ENCODE measurements around the gene SIGLEC14.

The SIGLEC14 gene

DNA sequence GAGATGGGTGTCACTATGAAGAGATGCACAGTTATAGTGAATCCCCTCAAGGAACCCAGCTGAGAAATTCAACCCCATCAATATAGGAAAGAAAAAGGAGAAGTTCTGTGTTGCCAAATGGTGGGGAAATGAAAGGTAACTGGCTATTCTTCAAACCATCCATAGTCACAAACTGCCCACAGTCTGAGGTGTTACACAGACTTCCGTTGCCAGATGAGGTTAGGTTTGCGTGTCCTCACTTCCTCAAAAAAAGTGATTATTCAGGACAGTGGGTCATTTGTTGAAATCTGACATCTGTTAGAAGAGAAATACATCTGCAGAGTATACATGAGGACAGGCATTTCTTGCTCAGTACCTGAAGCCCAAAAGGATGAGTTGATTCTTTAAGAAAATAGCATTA lies 25.4 kb downstream of the SIGLEC14 start:
- no peak for DNase-seq (ENCODE audit: low read depth)

DNA sequence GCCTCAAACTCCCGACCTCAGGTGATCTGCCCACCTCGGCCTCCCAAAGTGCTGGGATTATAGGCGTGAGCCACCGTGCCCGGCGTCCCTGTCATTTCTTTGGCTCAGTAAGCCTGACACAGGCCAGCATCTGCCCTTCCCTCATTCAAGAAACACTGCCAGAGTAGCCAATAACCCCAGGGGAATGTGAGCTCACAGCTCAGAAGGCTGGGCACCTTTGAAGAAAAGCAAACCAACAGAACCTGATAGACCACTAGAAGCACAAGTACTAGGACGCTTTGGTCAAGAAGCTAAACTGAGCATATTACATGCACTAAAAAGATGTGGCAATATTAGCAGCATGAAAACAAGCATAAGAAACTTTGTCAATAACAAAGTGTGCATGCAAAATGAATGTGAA lies 30.6 kb downstream of the SIGLEC14 start:
- DNase-seq (ENCODE audit: low read depth): no peak

- no peak for DNase-seq (ENCODE audit: low read depth)
Observed at GRCh38 chr19:51614789-51615188, 31.8 kb downstream of the SIGLEC14 start.

GRCh38 chr19:51610576-51610975 lies 36.0 kb downstream of the SIGLEC14 start:
- DNase-seq (ENCODE audit: low read depth): no peak

DNA sequence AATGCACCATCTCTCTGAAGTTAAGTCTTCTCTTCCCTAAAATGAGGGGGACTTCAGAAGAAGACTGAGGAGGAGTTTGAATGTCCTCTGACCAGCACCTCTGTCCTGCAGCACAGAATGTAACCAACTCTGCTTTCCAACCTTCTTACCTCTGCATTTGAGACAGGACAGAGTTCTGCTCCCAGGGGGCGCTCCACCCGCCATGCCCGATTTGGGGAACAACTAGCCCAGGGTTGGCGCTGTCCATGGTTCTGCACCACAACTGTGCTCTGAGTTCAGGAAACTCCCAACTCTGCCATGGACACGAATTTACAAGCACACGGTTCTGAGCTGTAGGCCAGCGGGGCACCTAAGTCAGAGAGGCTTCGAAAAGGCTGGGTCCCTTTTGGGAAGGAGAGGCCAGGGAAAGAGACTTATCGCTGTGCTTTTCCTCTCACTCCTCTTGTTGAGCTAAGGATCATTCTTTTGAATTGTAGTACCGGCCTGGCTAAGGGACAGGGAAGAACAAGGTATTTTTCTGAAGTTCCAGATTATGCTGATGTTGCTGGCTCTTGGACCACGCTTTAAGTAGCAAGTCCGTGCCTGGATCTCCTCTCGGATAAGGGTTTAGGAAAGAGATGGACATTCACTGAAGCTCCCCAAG lies 38.6 kb downstream of the SIGLEC14 start:
- peak; percentile 36 for DNase-seq (ENCODE audit: low read depth)

DNA sequence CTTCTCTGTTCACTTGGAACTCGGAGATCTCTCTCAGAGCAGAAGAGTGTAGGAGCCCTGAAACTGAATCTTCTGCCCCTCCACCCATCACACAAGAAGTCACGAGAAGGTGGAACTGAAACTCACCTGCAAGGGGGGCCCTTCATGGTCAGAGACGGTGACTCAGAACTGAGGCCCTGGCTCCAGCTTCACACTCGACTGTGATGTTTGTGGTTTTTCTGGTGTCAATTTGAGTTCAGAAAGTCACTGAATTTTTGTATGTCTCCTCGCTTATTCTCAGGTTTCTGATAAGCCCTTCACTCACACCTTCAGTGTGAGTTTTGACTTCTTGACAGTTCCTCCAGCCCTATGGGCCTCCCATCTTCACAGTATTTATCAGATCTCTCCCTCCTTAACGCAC lies 39.5 kb downstream of the SIGLEC14 start:
- DNase-seq (ENCODE audit: low read depth): peak; percentile 32

DNA sequence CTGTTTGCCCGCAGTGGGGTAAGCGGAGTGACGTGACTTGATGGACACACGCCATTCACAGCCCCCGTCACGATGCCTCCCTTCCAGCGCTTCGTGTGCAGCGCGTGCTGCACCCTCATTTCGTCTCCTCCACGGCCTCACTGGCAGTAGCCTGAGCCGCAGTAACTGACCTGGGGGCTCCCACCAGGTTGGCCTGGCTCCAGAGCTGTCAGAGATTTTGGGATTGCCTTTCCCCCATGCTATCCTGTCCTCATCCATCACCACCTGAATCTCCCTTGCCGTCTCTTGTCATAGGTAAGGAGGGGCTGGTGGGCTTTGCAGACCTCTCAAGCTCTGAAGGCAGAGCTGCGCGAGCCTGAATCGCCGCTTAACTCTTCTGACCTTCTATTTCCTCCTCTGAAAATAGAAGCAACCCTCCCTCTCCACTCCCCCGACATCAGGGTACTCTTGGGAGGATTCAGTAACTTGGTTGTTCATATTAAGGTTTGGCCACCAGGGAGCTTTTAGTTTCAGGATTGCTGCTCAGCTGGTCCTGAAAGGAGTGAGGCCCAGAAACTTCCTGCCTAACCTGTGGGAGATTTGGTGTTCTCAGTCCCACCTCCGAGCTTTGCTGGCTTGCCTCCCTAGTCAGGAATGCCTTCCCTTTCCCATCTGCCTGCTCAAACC lies 44.3 kb downstream of the SIGLEC14 start:
- DNase-seq (ENCODE audit: low read depth): no peak

DNA sequence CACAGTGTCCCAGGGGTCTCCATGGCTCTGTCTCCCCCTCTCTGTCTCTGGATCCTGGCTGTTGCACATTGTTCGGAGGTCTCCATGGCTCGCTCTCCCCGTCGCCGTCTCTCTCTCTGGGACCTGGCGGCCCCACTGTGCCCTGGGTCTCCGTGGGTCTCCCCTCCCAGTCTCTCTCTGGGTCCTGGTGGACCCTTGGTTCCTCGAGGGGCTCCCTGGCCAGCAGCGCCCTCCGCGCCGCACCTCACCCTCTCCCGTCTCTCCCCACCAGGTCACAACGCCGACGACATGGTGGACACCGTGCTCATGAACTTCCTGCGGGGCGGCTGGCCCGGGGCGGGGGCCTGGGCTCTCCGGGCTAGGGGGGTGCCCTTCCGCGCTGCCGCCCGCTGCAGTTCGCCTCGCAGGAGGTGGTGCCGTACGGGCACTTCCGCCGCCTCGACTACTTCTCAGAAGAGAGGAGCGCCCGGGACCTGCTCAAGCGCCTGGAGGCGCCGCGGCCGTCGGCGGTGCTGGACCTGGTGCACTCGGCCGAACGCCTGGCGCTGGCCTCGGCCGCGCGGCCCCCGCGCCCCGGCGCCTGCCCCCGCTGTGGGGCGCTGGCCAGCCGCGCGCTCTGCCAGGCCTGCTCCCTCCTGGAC lies 45.6 kb downstream of the SIGLEC14 start:
- no peak for DNase-seq (ENCODE audit: low read depth)

GRCh38 chr19:51599084-51599483 lies 47.5 kb downstream of the SIGLEC14 start:
- DNase-seq (ENCODE audit: low read depth): no peak

- no peak for DNase-seq (ENCODE audit: low read depth)
Observed at GRCh38 chr19:51598159-51598915, 48.3 kb downstream of the SIGLEC14 start.

- no peak for DNase-seq (ENCODE audit: low read depth)
Observed at GRCh38 chr19:51595190-51596175, 51.1 kb downstream of the SIGLEC14 start.

DNA sequence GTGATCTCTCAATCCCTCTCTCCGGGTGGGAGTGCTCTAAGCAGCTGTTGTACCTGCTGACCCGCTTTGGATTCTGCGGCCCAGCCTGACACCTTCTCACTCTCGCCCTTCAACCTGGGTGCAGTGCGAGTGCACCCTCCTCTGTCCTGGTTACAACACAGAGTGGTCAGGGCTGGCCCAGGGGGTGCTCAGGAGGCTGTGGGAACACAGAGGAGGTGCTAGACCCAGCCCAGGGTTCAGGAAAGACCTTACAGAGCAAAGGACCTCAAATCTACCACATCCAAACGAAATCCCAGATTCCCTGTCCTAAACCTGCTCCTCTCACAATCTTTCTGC lies 51.9 kb downstream of the SIGLEC14 start:
- DNase-seq (ENCODE audit: low read depth): no peak

- peak; percentile 94 for DNase-seq (ENCODE audit: low read depth)
Observed at GRCh38 chr19:51593969-51594773, 52.5 kb downstream of the SIGLEC14 start.

DNA sequence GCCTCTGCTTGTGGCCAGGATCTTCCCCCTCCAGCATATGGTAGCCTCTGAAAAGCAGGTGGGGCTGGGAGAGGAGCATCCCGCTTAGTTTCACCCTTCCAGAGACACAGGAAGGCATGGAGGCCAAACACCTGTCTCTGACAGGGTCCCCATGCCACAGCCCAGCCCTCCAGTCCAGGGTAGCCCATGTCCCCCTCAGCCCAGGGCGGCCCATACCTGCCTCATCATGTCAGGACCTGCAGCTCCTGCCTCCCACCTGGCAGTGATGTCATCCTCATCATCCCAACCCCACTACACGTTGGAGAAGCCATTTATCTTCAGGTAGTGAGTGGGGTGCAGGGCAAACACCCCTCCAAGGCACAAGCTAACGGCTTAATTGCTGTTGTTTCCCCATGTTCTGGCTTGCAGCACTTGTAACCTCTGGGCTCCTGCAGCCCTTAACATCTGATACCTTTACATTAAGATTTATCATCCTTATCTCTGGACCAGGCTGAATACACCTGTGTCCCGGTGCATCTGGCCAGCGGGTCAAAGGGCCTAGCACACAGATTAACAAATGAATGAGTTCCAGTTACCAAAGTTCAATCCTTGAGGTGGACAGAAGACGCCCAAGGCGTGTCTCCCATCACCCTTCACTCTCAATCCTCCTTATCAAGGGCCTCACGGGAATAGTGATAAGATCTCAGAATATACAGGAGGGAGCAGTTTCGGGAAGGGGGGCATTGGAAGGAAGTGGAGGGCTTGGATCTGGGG lies 53.3 kb downstream of the SIGLEC14 start:
- DNase-seq (ENCODE audit: low read depth): no peak
